WTC11 (cell line): ENCODE data around the gene CTAGE9. TPM values are rescaled to one million over a fixed set of nuclear protein-coding genes. Genes with fewer than 3 reads are reported as not detected.

Experiments used
- ATAC-seq: fragments of 200-7000 bp; cut with Tn5 transposase; 2 replicates; pipeline ENCODE4 v1.10.0; 2021; ENCODE audit warnings: mild to moderate bottlenecking, moderate library complexity
- CTCF ChIA-PET: fragments of 300-600 bp; sonication (Branson Sonifier 250); formaldehyde crosslinking; loops from one replicate; lab custom pipeline; 2021; ENCODE audit warnings: antibody characterized with exemption; lab: Charles Lee
- POLR2A ChIA-PET: fragments of 350-600 bp; sonication (Branson Sonifier 250); formaldehyde crosslinking; loops from one replicate; lab custom pipeline; 2021; ENCODE audit warnings: antibody characterized with exemption; lab: Charles Lee
- DNase-seq: peaks from one replicate; pipeline ENCODE4 v3.0.0; 2021; ENCODE audit warnings: low spot score
- H3K27ac Mint-ChIP-seq: 2 replicates; pipeline ENCODE4 v1.8.0; 2021; ENCODE audit warnings: mixed read lengths
- H3K27me3 Mint-ChIP-seq: 2 replicates; pipeline ENCODE4 v1.8.0; 2021; ENCODE audit warnings: low read depth, mild to moderate bottlenecking, moderate library complexity, mixed read lengths
- H3K36me3 Mint-ChIP-seq: 2 replicates; pipeline ENCODE4 v1.8.0; 2021; ENCODE audit warnings: mixed read lengths
- H3K4me1 Mint-ChIP-seq: 2 replicates; pipeline ENCODE4 v1.8.0; 2022; ENCODE audit warnings: mixed read lengths
- H3K4me3 Mint-ChIP-seq: 2 replicates; pipeline ENCODE4 v1.8.0; 2021; ENCODE audit warnings: mild to moderate bottlenecking, moderate library complexity, mixed read lengths
- H3K9me3 Mint-ChIP-seq: 2 replicates; pipeline ENCODE4 v1.8.0; 2021; ENCODE audit warnings: mixed read lengths
- E2F5 ChIP-seq: sonication (generic); formaldehyde crosslinking; IDR thresholded peaks from 2 replicates; pipeline ENCODE4 v1.8.1; 2022; ENCODE audit warnings: mild to moderate bottlenecking, moderate library complexity, missing genetic modification reagents
- ERG ChIP-seq: fragments of 250-450 bp; sonication (Bioruptor Pico); IDR thresholded peaks from 2 replicates; pipeline ENCODE4 v1.8.0; 2021; ENCODE audit warnings: mild to moderate bottlenecking
- ETV6 ChIP-seq: sonication (generic); formaldehyde crosslinking; IDR thresholded peaks from 2 replicates; pipeline ENCODE4 v1.8.1; 2022; ENCODE audit warnings: mild to moderate bottlenecking, missing genetic modification reagents
- GABPB1 ChIP-seq: sonication (generic); formaldehyde crosslinking; IDR thresholded peaks from 2 replicates; pipeline ENCODE4 v1.8.1; 2023; ENCODE audit warnings: mild to moderate bottlenecking, missing genetic modification reagents
- GRHL2 ChIP-seq: fragments of 250-450 bp; sonication (Bioruptor Pico); IDR thresholded peaks from 2 replicates; pipeline ENCODE4 v1.8.0; 2022; ENCODE audit warnings: mild to moderate bottlenecking, moderate library complexity; ENCODE audit not compliant: insufficient replicate concordance, severe bottlenecking
- IRF2 ChIP-seq: sonication (generic); formaldehyde crosslinking; IDR thresholded peaks from 2 replicates; pipeline ENCODE4 v1.8.0; 2022; ENCODE audit warnings: low read depth, missing genetic modification reagents, borderline replicate concordance
- JUN ChIP-seq: sonication (generic); formaldehyde crosslinking; IDR thresholded peaks from 2 replicates; pipeline ENCODE4 v1.8.0; 2023; ENCODE audit warnings: mild to moderate bottlenecking, missing genetic modification reagents
- NR1H2 ChIP-seq: sonication (generic); formaldehyde crosslinking; IDR thresholded peaks from 2 replicates; pipeline ENCODE4 v1.9.0; 2021; ENCODE audit warnings: mild to moderate bottlenecking, moderate library complexity, missing genetic modification reagents
- PRRX2 ChIP-seq: fragments of 250-450 bp; sonication (Bioruptor Pico); IDR thresholded peaks from 2 replicates; pipeline ENCODE4 v1.8.0; 2021; ENCODE audit warnings: mild to moderate bottlenecking
- SMAD3 ChIP-seq: sonication (generic); formaldehyde crosslinking; IDR thresholded peaks from 2 replicates; pipeline ENCODE4 v1.8.0; 2022; ENCODE audit warnings: missing genetic modification reagents, mild to moderate bottlenecking, borderline replicate concordance
- SOX15 ChIP-seq: fragments of 250-450 bp; sonication (Bioruptor Pico); IDR thresholded peaks from 2 replicates; pipeline ENCODE4 v1.9.0; 2021; ENCODE audit warnings: mild to moderate bottlenecking
- SP1 ChIP-seq: sonication (generic); formaldehyde crosslinking; conservative IDR thresholded peaks from 2 replicates; pipeline ENCODE4 v1.8.1; 2022; ENCODE audit warnings: missing genetic modification reagents
- ZBTB21 ChIP-seq: sonication (generic); formaldehyde crosslinking; IDR thresholded peaks from 2 replicates; pipeline ENCODE4 v1.8.1; 2023; ENCODE audit warnings: mild to moderate bottlenecking, missing genetic modification reagents, borderline replicate concordance
- ZNF232 ChIP-seq: sonication (generic); formaldehyde crosslinking; IDR thresholded peaks from 2 replicates; pipeline ENCODE4 v1.8.0; 2022; ENCODE audit warnings: mild to moderate bottlenecking, missing genetic modification reagents
- ZNF263 ChIP-seq: sonication (generic); formaldehyde crosslinking; IDR thresholded peaks from 2 replicates; pipeline ENCODE4 v1.8.1; 2022; ENCODE audit warnings: low read depth, mild to moderate bottlenecking, moderate library complexity, missing genetic modification reagents
- ZNF396 ChIP-seq: fragments of 250-450 bp; sonication (Bioruptor Pico); IDR thresholded peaks from 2 replicates; pipeline ENCODE4 v1.8.0; 2021; ENCODE audit warnings: mild to moderate bottlenecking, moderate library complexity, borderline replicate concordance
- total RNA-seq: library from RNA; stranded (reverse); gene quantifications from 3 replicates; pipeline ENCODE4 v1.2.3, GENCODE V29; 2021
- TF ChIP-seq, protein P1 (sequence below): sonication (generic); formaldehyde crosslinking; IDR thresholded peaks from 2 replicates; pipeline ENCODE4 v1.8.0; 2023; ENCODE audit warnings: missing genetic modification reagents
- TF ChIP-seq, protein P2 (sequence below): sonication (generic); formaldehyde crosslinking; IDR thresholded peaks from 2 replicates; pipeline ENCODE4 v1.8.0; 2023; ENCODE audit warnings: missing genetic modification reagents, mild to moderate bottlenecking, borderline replicate concordance
- TF ChIP-seq, protein P3 (sequence below): sonication (generic); formaldehyde crosslinking; IDR thresholded peaks from 2 replicates; pipeline ENCODE4 v1.8.0; 2022; ENCODE audit warnings: missing genetic modification reagents
- TF ChIP-seq, protein P4 (sequence below): sonication (generic); formaldehyde crosslinking; IDR thresholded peaks from 2 replicates; pipeline ENCODE4 v1.8.1; 2023; ENCODE audit warnings: mild to moderate bottlenecking, missing genetic modification reagents, moderate library complexity
- TF ChIP-seq, protein P5 (sequence below): fragments of 250-450 bp; sonication (Bioruptor Pico); IDR thresholded peaks from 2 replicates; pipeline ENCODE4 v1.9.0; 2021; ENCODE audit warnings: mild to moderate bottlenecking
- TF ChIP-seq, protein P6 (sequence below): fragments of 250-450 bp; sonication (Bioruptor Pico); IDR thresholded peaks from 2 replicates; pipeline ENCODE4 v1.9.0; 2021; ENCODE audit warnings: moderate library complexity, mild to moderate bottlenecking, inconsistent platforms, borderline replicate concordance

Gene CTAGE9
- total RNA-seq, 1 experiment from 2014 or later = 0.09 TPM

DNA sequence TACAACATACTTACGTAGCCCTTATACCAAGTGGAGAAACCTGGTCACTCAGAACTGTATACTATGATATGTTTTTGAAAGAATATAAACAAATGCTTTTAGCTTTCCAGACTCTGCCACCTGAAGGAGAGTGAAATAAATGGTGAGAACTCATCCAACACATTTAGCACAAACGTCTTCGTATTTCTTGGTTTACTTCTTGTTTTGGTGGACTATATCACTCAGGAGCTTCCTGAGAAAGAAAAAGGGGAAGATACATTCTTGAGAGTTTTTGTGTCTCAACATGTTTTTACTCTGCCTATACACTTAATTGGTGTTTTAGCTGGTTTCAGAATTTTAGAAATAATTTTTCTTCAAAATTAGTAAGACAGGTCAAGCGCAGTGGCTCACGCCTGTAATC is 19.4 kb upstream of the CTAGE9 start:
- CTCF ChIA-PET = no interaction called here
- ATAC-seq = no peak
- H3K9me3 Mint-ChIP-seq = peaks cover 12% of the 10 kb centered on the region
- H3K36me3 Mint-ChIP-seq = peaks cover 5% of the 10 kb centered on the region; the same call in 1 of the 2 replicates
- no peak overlapping the region for H3K4me3 Mint-ChIP-seq
- TF ChIP-seq, protein P1, sequence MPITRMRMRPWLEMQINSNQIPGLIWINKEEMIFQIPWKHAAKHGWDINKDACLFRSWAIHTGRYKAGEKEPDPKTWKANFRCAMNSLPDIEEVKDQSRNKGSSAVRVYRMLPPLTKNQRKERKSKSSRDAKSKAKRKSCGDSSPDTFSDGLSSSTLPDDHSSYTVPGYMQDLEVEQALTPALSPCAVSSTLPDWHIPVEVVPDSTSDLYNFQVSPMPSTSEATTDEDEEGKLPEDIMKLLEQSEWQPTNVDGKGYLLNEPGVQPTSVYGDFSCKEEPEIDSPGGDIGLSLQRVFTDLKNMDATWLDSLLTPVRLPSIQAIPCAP = no peak
- TF ChIP-seq, protein P2, sequence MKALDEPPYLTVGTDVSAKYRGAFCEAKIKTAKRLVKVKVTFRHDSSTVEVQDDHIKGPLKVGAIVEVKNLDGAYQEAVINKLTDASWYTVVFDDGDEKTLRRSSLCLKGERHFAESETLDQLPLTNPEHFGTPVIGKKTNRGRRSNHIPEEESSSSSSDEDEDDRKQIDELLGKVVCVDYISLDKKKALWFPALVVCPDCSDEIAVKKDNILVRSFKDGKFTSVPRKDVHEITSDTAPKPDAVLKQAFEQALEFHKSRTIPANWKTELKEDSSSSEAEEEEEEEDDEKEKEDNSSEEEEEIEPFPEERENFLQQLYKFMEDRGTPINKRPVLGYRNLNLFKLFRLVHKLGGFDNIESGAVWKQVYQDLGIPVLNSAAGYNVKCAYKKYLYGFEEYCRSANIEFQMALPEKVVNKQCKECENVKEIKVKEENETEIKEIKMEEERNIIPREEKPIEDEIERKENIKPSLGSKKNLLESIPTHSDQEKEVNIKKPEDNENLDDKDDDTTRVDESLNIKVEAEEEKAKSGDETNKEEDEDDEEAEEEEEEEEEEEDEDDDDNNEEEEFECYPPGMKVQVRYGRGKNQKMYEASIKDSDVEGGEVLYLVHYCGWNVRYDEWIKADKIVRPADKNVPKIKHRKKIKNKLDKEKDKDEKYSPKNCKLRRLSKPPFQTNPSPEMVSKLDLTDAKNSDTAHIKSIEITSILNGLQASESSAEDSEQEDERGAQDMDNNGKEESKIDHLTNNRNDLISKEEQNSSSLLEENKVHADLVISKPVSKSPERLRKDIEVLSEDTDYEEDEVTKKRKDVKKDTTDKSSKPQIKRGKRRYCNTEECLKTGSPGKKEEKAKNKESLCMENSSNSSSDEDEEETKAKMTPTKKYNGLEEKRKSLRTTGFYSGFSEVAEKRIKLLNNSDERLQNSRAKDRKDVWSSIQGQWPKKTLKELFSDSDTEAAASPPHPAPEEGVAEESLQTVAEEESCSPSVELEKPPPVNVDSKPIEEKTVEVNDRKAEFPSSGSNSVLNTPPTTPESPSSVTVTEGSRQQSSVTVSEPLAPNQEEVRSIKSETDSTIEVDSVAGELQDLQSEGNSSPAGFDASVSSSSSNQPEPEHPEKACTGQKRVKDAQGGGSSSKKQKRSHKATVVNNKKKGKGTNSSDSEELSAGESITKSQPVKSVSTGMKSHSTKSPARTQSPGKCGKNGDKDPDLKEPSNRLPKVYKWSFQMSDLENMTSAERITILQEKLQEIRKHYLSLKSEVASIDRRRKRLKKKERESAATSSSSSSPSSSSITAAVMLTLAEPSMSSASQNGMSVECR (CRISPR knock-in tag) = no peak
- TF ChIP-seq ETV6 (CRISPR knock-in tag) = no peak
- TF ChIP-seq ZNF263 (CRISPR knock-in tag) = no peak
- no peak for TF ChIP-seq ZNF396
- POLR2A ChIA-PET = no interaction called here
- no peaks in the 10 kb centered on the region for H3K4me1 Mint-ChIP-seq
- DNase-seq = no peak
- peaks cover 7% of the 10 kb centered on the region for H3K27me3 Mint-ChIP-seq
- H3K27ac Mint-ChIP-seq = no peak overlapping the region

DNA sequence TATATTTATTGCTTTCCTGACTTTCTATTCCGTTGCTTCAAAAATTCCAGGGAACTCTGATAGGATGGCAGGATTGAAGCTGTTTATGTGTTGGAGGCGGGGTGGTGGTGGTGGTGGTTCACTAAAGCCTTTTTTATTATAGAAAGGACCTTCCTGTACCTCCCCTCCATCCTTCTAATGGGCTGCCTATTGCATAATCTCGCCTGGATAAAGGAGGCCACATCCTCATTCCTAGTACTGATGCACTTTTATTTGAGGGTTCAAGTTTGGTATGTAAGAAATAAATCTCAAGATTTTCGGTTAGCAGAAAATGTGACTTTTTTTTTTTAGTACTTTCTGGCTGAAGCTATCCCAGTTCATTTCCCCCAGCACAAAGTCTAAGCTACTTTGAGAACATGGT is 18.7 kb upstream of the CTAGE9 start:
- POLR2A ChIA-PET = no interaction called here
- TF ChIP-seq, protein P3, sequence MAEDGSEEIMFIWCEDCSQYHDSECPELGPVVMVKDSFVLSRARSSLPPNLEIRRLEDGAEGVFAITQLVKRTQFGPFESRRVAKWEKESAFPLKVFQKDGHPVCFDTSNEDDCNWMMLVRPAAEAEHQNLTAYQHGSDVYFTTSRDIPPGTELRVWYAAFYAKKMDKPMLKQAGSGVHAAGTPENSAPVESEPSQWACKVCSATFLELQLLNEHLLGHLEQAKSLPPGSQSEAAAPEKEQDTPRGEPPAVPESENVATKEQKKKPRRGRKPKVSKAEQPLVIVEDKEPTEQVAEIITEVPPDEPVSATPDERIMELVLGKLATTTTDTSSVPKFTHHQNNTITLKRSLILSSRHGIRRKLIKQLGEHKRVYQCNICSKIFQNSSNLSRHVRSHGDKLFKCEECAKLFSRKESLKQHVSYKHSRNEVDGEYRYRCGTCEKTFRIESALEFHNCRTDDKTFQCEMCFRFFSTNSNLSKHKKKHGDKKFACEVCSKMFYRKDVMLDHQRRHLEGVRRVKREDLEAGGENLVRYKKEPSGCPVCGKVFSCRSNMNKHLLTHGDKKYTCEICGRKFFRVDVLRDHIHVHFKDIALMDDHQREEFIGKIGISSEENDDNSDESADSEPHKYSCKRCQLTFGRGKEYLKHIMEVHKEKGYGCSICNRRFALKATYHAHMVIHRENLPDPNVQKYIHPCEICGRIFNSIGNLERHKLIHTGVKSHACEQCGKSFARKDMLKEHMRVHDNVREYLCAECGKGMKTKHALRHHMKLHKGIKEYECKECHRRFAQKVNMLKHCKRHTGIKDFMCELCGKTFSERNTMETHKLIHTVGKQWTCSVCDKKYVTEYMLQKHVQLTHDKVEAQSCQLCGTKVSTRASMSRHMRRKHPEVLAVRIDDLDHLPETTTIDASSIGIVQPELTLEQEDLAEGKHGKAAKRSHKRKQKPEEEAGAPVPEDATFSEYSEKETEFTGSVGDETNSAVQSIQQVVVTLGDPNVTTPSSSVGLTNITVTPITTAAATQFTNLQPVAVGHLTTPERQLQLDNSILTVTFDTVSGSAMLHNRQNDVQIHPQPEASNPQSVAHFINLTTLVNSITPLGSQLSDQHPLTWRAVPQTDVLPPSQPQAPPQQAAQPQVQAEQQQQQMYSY (CRISPR knock-in tag) = no peak
- TF ChIP-seq SMAD3 = no peak
- no peak for TF ChIP-seq SOX15 (CRISPR knock-in tag)
- TF ChIP-seq NR1H2 = no peak
- TF ChIP-seq SP1 (CRISPR knock-in tag) = no peak
- no peak for TF ChIP-seq PRRX2 (CRISPR knock-in tag)
- TF ChIP-seq IRF2 (CRISPR knock-in tag) = no peak
- no peak for TF ChIP-seq E2F5 (CRISPR knock-in tag)
- TF ChIP-seq GABPB1 = no peak
- TF ChIP-seq, protein P4, sequence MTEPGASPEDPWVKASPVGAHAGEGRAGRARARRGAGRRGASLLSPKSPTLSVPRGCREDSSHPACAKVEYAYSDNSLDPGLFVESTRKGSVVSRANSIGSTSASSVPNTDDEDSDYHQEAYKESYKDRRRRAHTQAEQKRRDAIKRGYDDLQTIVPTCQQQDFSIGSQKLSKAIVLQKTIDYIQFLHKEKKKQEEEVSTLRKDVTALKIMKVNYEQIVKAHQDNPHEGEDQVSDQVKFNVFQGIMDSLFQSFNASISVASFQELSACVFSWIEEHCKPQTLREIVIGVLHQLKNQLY (CRISPR knock-in tag) = no peak
- TF ChIP-seq, protein P5, sequence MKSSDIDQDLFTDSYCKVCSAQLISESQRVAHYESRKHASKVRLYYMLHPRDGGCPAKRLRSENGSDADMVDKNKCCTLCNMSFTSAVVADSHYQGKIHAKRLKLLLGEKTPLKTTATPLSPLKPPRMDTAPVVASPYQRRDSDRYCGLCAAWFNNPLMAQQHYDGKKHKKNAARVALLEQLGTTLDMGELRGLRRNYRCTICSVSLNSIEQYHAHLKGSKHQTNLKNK (CRISPR knock-in tag) = no peak
- TF ChIP-seq, protein P6, sequence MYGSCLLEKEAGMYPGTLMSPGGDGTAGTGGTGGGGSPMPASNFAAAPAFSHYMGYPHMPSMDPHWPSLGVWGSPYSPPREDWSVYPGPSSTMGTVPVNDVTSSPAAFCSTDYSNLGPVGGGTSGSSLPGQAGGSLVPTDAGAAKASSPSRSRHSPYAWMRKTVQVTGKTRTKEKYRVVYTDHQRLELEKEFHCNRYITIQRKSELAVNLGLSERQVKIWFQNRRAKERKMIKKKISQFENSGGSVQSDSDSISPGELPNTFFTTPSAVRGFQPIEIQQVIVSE (CRISPR knock-in tag) = no peak
- no peak for TF ChIP-seq ERG (CRISPR knock-in tag)
- TF ChIP-seq JUN (CRISPR knock-in tag) = no peak
- TF ChIP-seq ETV6 (CRISPR knock-in tag) = no peak
- no peak for TF ChIP-seq GRHL2
- TF ChIP-seq, protein P1 = no peak
- TF ChIP-seq ZBTB21 (CRISPR knock-in tag) = no peak
- TF ChIP-seq ZNF232 (CRISPR knock-in tag) = no peak

More for the DNA sequence above, 18.7 kb upstream of the CTAGE9 start:
- Mint-ChIP-seq H3K27ac (no peak overlapping the region), H3K4me1 (no peaks in the 10 kb centered on the region), H3K36me3 (peaks cover 5% of the 10 kb centered on the region; the same call in 1 of the 2 replicates), H3K27me3 (peaks cover 7% of the 10 kb centered on the region), H3K4me3 (no peak overlapping the region), H3K9me3 (peaks cover 12% of the 10 kb centered on the region)
- ATAC-seq = no peak
- DNase-seq = no peak
- CTCF ChIA-PET = no interaction called here
